ENCODE data around the gene ATF4.

The ATF4 gene

DNA sequence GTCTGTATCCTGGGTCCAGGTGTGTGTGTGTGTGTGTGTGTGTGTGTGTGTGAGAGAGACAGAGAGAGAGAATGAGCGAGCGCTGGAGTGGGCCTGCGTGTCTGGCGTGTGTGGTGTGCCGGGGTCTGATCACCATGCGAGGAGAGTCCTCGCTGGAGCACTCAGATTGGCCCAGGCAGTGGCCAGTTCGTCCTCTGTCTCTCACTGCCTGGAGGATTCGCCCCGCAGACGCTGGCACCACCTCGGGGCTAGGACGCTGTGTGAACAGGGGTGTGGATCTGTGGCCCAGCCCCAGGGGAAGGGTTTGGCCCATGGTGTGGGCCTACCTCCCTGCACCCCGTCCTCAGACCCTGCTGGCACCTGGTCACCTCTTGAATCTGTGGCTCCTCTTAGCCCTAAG is 38.6 kb downstream of the ATF4 start:
- TF ChIP-seq RAD21 (IDR thresholded peaks at IDR 0.05; ENCODE audit: low read depth) (no peak), EGR1 (IDR thresholded peaks at IDR 0.05) (no peak), CEBPB (IDR thresholded peaks at IDR 0.05) (no peak), TCF12 (IDR thresholded peaks at IDR 0.05; ENCODE audit: low read depth) (no peak), EP300 (IDR thresholded peaks at IDR 0.05; ENCODE audit: borderline replicate concordance) (no peak), REST (IDR thresholded peaks at IDR 0.05; ENCODE audit: low read depth) (no peak), TAF1 (IDR thresholded peaks at IDR 0.05; ENCODE audit: low read depth) (no peak), TEAD4 (IDR thresholded peaks at IDR 0.05) (no peak), FOXM1 (IDR thresholded peaks at IDR 0.05; ENCODE audit: borderline replicate concordance, low read depth) (no peak), ZBTB7A (IDR thresholded peaks at IDR 0.05; ENCODE audit: low read depth) (no peak)
- TF ChIP-seq, protein P1, sequence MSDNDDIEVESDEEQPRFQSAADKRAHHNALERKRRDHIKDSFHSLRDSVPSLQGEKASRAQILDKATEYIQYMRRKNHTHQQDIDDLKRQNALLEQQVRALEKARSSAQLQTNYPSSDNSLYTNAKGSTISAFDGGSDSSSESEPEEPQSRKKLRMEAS (IDR thresholded peaks at IDR 0.05): no peak

- 0 out of 2 replicates have a peak, but pooled peaks have one; percentile 57 for TF ChIP-seq ZBTB7A (IDR thresholded peaks at IDR 0.05; ENCODE audit: low read depth)
- peak; percentile 60 for TF ChIP-seq RAD21 (IDR thresholded peaks at IDR 0.05; ENCODE audit: low read depth)
- no peak for TF ChIP-seq NFIC (IDR thresholded peaks at IDR 0.05)
Observed at GRCh38 chr22:39559456-39560105, 39.2 kb downstream of the ATF4 start.

GRCh38 chr22:39560127-39560526 is 39.8 kb downstream of the ATF4 start:
- TF ChIP-seq NFIC (IDR thresholded peaks at IDR 0.05): peak; percentile 84
- TF ChIP-seq TAF1 (IDR thresholded peaks at IDR 0.05; ENCODE audit: low read depth): no peak
- no peak for TF ChIP-seq CREB1 (IDR thresholded peaks at IDR 0.05; ENCODE audit: low read depth)
- TF ChIP-seq REST (IDR thresholded peaks at IDR 0.05; ENCODE audit: low read depth): peak; percentile 77

GRCh38 chr22:39562839-39563489 is 42.6 kb downstream of the ATF4 start:
- TF ChIP-seq EP300 (IDR thresholded peaks at IDR 0.05; ENCODE audit: borderline replicate concordance) (no peak), ZBTB7A (IDR thresholded peaks at IDR 0.05; ENCODE audit: low read depth) (no peak), CEBPB (IDR thresholded peaks at IDR 0.05) (no peak), RAD21 (IDR thresholded peaks at IDR 0.05; ENCODE audit: low read depth) (no peak)
- TF ChIP-seq, protein P1 (IDR thresholded peaks at IDR 0.05): no peak

GRCh38 chr22:39563571-39564428 is 43.4 kb downstream of the ATF4 start:
- no peak for TF ChIP-seq ZBTB7A (IDR thresholded peaks at IDR 0.05; ENCODE audit: low read depth)
- TF ChIP-seq, protein P1 (IDR thresholded peaks at IDR 0.05): no peak
- no peak for TF ChIP-seq EP300 (IDR thresholded peaks at IDR 0.05; ENCODE audit: borderline replicate concordance)

DNA sequence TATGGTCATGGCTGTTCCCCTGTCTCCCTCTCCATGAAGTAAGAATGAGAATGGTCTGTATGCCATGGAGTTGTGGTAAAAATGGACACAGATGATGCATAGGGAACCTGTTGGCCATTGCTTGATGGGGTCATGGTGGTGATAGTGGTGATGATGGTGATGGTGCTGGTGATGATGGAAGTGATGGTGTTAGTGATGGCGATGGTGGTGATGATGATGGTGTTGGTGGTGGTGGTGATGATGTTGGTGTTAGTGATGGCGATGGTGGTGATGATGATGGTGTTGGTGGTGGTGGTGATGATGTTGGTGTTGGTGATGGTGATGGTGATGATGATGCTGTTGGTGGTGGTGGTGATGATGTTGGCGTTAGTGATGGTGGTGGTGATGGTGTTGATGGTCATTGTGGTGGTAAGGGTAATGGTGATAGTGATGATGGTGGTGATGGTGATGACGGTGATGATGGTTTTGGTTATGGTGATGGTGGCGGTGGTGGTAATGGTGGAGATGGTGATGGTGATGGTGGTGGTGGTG is 45.1 kb downstream of the ATF4 start:
- no peak for TF ChIP-seq NFIC (IDR thresholded peaks at IDR 0.05)
- TF ChIP-seq CREB1 (IDR thresholded peaks at IDR 0.05; ENCODE audit: low read depth): no peak
- no peak for TF ChIP-seq REST (IDR thresholded peaks at IDR 0.05; ENCODE audit: low read depth)
- TF ChIP-seq YY1 (IDR thresholded peaks at IDR 0.05; ENCODE audit: low read depth): no peak
- no peak for TF ChIP-seq FOXM1 (IDR thresholded peaks at IDR 0.05; ENCODE audit: borderline replicate concordance, low read depth)
- TF ChIP-seq RAD21 (IDR thresholded peaks at IDR 0.05; ENCODE audit: low read depth): no peak
- TF ChIP-seq ZBTB7A (IDR thresholded peaks at IDR 0.05; ENCODE audit: low read depth): no peak
- TF ChIP-seq, protein P2, sequence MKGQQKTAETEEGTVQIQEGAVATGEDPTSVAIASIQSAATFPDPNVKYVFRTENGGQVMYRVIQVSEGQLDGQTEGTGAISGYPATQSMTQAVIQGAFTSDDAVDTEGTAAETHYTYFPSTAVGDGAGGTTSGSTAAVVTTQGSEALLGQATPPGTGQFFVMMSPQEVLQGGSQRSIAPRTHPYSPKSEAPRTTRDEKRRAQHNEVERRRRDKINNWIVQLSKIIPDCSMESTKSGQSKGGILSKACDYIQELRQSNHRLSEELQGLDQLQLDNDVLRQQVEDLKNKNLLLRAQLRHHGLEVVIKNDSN (IDR thresholded peaks at IDR 0.05): no peak
- TF ChIP-seq TEAD4 (IDR thresholded peaks at IDR 0.05): no peak
